ENCODE data around the gene CDK8.
"Not testable (repeated sequence)": the region's sequence is repeated elsewhere in the genome, so short reads cannot be mapped to it uniquely, and the experiment has no call there.

CDK8 gene

GRCh38 chr13:26253787-26254582 is at the start of gene CDK8:
Gene CDK8, plus strand, starts transcription at chr13:26254129. Its CDS starts 513 bp downstream, at chr13:26254642.
- peak; percentile 88 for DNase-seq

DNA sequence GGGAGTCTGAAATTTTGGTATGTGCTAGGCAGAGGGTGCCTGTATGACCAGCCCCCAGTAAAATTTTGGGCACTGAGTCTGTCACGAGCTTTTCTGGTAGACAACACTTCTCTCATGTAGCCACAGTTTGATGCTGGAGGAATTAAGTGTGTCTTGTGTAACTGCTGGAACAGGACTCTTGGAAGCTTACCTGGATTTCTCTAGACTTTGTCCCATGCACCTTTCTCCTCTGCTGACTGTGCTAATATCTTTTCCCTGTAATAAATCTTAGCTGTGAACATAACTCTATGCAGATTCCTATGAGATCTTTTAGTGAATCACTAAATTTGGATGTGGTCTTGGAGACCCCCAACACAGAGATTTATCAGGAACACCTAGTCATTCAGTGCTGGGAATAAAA is 45.6 kb upstream of the CDK8 start:
- DNase-seq = no peak

DNA sequence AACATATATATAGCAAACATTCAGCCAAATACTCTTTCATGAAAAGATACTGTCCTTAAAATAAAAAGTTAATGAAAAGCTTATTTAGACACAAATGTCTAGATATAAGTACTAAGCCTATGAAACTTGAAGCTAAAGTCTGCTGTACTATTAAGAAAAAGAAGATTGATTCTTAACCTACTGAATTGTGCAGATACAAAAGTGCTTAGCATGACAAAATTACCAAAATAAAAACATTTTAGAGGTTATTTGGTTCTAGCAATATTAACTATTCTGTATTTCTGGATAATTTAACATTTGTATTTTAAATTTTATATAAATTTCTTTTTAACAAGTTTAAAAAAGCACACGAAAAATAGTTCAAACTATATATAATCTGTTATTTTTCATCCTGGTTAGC is 40.6 kb upstream of the CDK8 start:
- DNase-seq = no peak

- no peak for DNase-seq
Observed at GRCh38 chr13:26213982-26214381, 39.9 kb upstream of the CDK8 start.

DNA sequence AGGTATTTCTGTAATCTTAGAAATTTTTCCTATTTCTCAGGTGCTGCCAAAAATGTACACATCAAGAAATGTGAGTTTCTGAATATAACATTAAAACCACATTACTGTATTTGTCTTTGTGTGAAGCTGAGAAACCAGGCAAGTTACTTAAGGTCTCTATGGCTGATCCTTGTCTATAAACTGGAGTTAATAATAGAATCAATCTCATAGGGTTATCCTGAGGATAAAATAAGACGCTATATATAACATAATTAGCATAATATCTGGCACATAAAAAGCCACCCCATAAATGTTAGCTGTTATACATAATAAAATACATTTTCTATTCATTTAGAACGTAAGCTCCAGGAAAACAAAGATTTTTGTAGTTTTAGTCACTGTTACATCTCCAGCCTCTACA is 37.9 kb upstream of the CDK8 start:
- no peak for DNase-seq

DNA sequence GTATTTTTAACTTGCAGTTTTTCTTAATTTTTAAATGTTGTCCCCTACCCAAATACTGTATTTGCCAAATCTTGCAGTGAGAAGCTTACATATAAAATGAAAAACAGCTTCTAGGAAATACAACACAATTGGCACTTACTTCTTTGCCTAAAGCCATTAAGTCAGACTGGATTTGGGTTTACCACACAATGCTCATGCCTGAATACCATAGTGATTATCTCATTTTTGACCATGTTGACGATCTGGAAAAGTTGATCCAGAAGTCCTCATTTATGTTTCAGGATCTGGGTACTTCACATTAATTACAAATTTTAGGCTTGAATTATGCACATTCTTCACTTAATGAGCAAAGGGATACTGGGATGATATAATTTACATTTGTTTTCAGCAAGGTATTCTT is 34.2 kb upstream of the CDK8 start:
- DNase-seq = no peak

DNA sequence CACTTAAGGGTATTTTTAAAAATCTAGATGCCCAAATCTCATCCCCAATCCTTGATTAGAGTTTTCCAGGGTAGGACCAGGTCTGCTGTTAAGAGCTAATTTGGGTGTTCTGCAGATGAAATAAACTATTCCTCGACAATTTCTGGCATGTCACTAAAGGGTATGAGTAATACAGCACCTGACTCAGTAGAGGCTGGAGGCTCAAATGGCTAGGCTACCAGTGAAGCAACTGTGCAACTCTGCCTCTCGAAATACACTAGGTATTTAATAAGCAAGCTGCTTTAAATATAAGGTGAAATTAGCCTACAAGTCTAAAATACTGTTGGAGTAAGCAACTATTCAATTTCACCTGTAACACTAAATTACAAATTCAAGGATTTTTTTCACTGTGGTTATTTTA is 33.4 kb upstream of the CDK8 start:
- no peak for DNase-seq

- DNase-seq = no peak
Observed at GRCh38 chr13:26221399-26221720, 32.6 kb upstream of the CDK8 start.

GRCh38 chr13:26221721-26222519 is 32.0 kb upstream of the CDK8 start, which contains the start of gene RNF6:
Gene RNF6, minus strand, starts transcription at chr13:26222314. Its CDS starts 2,665 bp downstream, at chr13:26219649.
- DNase-seq = peak; percentile 81 to 84

DNA sequence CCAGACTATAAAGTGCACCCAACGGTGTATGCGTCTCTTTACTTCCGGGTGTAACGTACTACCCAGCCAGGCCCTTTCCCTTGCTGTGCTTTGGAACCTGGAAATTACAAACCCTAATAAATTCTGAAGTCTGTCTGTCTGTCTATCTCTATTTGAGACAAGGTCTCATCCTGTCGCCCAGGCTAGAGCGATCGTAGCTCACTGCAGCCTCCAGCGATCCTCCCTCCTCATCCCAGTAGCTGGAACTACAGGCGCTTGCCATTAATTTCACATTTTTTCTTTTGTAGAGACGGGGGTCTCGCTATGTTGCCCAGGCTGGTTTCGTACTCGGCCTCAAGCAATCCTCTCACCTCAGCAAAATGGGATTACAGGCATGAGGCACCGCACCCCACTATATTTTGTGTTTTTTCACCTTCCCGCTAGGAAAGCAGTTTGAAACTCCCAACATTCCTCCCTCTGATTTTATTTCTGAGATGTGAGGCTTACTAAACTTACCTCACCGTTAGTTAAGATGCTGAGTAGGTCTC is 31.3 kb upstream of the CDK8 start:
- no peak for DNase-seq

- DNase-seq = no peak
Observed at GRCh38 chr13:26225896-26226617, 27.9 kb upstream of the CDK8 start.

DNA sequence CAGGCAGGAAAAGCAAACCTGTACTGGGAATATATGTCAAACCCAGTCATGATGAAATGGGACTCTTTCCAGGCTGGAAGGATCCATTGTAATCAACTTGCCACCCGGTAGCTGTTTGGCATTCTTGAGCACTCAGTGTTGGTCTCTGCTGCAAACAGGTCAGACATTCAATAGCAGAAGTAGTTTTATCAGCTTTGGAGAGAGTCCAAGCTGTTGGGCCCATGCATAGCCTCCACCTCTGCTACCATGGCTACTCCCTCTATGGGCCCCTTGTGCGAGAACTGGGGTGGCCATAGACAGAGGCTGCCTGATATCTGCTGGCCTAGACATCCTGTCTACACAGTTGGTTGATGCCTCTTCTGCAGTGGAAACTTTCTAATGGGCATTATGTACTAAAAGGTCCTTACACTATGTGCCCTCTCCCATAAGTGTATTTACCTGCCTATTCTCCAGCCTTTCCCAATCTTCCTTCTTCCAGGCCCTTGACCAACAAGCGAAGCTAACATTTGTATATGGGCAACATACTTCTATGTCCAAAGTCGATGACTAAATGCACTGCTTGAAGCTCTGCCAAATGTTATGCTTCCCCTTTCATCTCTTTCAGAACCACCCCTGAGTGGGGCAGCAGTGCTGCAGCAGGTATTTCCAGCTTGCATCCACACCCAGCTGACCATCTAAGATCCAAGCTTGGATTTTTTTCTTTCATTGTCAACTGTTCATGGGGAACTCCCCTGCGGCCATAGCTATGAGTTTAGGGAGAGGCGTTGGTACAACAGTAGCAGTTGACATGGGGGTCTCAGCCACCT is 26.6 kb upstream of the CDK8 start:
- no peak for DNase-seq

GRCh38 chr13:26228096-26228495 is 25.8 kb upstream of the CDK8 start:
- no peak for DNase-seq

GRCh38 chr13:26229080-26229615 is 24.8 kb upstream of the CDK8 start:
- no peak for DNase-seq

DNA sequence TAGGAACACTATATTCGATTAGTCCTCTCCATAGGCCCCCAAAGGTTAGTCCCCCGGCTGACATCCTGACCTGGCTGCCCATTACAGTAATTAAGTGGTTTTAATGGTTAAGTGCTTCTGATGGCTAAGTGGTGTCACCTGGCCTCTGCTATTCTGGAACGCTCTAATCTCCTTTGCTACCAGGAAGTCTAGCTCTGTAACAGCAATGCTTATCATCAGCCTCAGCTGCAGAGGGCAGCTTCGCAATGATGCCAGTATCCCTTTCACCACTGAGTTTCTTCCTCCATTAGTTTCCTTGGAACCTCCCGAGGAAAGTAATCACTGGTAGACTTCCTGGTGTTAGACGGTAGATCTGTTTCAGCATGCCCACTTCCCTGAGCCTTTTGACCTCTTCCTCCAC is 23.2 kb upstream of the CDK8 start:
- DNase-seq = no peak

- no peak for DNase-seq
Observed at GRCh38 chr13:26236296-26236695, 17.6 kb upstream of the CDK8 start.

DNA sequence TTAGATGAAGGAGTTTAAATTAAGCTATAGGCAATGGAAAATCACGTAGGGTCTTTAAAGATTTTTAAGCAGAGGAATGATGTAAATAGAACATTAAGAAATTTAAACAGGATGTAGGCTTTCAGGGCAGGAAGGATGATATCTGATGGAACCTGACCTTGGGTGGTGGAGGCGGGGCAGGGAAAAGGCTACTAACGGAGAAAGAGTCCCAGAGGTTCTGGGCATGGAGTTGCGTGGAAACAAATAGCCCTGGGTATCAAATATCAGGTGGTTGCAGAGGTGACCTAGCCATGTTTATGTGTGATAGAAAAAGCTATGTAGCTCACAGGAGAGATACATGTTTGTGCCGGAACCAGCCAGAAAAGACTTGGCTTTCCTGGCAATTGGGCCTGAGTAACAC is 7.8 kb upstream of the CDK8 start:
- DNase-seq = no peak

DNA sequence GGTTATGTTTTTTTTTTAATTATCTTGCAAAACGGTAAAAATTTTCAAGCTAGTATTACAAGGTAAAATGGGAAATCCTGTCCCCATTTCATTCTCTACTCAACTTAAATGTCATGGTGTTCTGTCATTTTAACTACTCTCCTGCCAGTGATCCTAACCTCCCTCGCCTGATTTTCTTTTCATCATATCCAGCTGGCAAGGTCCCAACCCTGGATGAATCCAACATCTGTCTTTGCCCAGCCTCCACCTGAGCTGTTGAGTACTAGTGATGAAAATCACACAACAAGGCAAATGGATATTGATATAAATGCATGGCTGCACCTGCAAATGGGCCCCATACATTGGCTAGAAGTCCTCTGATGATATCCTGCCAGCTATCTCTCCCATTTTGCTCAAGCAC is 6.9 kb upstream of the CDK8 start:
- no peak for DNase-seq

DNA sequence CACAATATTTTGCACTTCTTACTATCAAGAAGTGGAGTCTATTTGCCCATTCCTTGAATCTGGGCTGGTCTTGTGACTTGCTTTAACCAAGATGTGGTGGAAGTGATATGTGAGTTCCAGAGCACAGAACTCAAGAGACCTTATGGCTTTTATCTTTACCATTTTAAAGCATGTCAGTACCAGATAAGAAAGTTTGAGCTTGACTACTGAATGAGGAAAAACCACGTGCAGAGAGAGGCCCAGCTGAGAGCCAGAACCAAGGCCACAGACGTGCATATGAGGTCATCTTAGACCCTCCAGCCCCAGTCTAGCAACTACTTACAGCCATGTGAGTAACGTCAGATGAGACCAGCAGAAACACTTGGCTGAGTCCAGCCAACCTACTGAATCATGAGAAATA is 6.3 kb upstream of the CDK8 start:
- no peak for DNase-seq

- DNase-seq = no peak
Observed at GRCh38 chr13:26249551-26249950, 4.4 kb upstream of the CDK8 start.

DNA sequence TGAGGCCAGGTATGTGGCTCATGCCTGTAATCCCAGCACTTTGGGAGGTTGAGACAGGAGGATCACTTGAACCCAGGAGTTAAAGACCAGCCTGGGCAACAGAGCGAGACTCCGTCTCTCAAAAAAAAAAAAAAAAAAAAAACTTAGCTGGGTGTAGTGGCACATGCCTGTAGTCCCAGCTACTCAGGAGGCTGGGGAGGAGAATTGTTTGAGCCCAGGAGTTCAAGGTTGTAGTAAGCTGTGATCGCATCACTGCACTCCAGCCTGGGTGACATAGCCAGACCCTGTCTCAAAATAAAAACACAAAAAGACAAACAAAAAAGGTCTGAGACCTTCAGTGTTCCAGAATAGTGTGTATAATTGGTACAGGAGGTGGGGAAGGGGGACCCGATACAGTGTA is 1.9 kb upstream of the CDK8 start:
- DNase-seq = not testable (repeated sequence)

DNA sequence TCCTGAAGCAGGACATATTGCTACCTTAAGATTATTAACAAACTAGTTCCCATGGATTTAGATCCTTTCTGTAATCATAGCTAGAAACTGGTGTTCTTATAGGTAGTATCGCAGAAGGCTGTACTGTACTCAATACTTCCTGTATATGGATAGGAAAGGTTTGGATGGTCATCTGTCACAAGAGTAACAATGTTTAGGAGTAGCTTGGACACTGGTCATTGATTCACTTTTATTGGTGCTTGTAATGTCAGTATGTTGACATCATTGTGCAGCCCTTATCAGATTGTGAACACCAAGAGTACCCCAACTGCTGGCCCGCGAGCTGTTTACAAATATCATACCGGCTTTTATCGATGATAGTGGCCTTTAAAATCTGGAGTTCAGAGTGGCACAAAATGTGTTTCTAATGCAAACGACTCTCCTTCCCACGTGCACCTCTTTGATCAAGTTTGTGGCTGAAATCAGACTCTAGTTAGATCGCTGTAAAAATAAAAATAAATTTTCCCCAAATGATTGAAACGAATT is 605 bp upstream of the CDK8 start:
- no peak for DNase-seq
